ENCODE data around the gene ZNRF1. TPM values are rescaled to one million over a fixed set of nuclear protein-coding genes. Genes with fewer than 3 reads are reported as not detected.

Gene ZNRF1
- total and polyA plus RNA-seq, 2 of the 13 experiments (the other 11 are each of a cell fraction or from before 2014, with no cell fraction given) = 43.9 to 58.7 TPM

DNA sequence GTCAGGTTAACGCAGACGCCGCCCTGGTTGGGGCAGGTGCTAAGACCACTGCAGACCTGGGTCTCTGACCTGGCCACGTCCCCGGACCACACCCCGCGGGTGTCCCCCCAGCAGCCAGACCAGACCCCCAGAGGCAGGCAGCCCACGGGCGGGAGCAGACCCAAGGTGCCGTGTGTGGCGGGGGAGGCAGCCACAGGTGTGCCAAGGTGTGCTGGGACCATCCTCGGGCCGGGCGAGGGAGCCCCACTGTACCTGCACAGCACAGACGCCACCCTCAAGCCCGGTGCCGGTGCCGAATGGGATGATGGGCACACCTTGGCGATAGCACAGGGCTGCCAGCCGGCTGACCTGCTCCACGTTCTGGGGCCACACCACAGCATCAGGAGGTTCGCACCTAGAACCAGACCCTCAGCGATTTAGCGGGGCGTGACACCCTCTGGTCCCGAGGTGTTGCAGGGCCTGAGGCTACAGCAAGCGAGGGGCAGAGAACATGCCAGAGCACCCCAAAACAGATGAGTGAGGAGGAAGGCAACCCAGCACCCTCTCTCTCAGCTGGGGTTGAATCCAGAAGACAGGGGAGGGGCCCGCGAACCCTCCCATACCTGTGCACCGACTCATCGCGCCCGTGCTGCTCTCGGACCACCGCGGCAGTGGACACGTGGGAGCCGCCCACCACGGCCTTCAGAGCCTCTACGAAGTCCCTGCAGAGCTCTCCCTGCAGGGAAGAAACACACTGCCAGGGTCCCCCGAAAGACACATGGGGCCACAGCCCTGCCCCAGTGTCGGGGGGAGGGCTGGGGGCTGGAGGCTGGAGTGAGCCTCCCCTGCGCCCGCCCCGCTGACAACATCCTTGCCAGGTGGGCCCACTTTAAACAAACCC lies 116.4 kb downstream of the ZNRF1 start (continued):
- no peak for TF ChIP-seq KAT7 (CRISPR knock-in tag; IDR thresholded peaks at IDR 0.05; ENCODE audit: borderline replicate concordance)
- no peak for TF ChIP-seq ATF4 (CRISPR knock-in tag; IDR thresholded peaks at IDR 0.05)
- TF ChIP-seq ZNF143 (CRISPR knock-in tag; IDR thresholded peaks at IDR 0.05) = no peak
- peak; percentile 70 for TF ChIP-seq AGO2 (optimal IDR thresholded peaks at IDR 0.05; ENCODE audit: low read depth, low read length)
- TF ChIP-seq, protein P1, sequence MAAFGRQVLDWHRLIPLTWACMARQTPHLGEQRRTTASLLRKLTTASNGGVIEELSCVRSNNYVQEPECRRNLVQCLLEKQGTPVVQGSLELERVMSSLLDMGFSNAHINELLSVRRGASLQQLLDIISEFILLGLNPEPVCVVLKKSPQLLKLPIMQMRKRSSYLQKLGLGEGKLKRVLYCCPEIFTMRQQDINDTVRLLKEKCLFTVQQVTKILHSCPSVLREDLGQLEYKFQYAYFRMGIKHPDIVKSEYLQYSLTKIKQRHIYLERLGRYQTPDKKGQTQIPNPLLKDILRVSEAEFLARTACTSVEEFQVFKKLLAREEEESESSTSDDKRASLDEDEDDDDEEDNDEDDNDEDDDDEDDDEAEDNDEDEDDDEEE (CRISPR knock-in tag; IDR thresholded peaks at IDR 0.05) = no peak
- no peak for TF ChIP-seq TBP (CRISPR knock-in tag; IDR thresholded peaks at IDR 0.05)
- TF ChIP-seq ZBTB34 (CRISPR knock-in tag; IDR thresholded peaks at IDR 0.05) = no peak
- no peak for TF ChIP-seq TRIM22 (IDR thresholded peaks at IDR 0.05)
- peak; percentile 54; the same call in 1 of the 2 replicates for TF ChIP-seq AKAP8 (CRISPR knock-in tag; IDR thresholded peaks at IDR 0.05)
- TF ChIP-seq, protein P2, sequence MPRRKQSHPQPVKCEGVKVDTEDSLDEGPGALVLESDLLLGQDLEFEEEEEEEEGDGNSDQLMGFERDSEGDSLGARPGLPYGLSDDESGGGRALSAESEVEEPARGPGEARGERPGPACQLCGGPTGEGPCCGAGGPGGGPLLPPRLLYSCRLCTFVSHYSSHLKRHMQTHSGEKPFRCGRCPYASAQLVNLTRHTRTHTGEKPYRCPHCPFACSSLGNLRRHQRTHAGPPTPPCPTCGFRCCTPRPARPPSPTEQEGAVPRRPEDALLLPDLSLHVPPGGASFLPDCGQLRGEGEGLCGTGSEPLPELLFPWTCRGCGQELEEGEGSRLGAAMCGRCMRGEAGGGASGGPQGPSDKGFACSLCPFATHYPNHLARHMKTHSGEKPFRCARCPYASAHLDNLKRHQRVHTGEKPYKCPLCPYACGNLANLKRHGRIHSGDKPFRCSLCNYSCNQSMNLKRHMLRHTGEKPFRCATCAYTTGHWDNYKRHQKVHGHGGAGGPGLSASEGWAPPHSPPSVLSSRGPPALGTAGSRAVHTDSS (CRISPR knock-in tag; conservative IDR thresholded peaks at IDR 0.05) = no peak
- no peak for TF ChIP-seq POGZ (CRISPR knock-in tag; IDR thresholded peaks at IDR 0.05)
- TF ChIP-seq FIP1L1 (IDR thresholded peaks at IDR 0.05; ENCODE audit: borderline replicate concordance, insufficient read depth, low read depth, low read length) = no peak
- TF ChIP-seq POLR2A (IDR thresholded peaks at IDR 0.05; ENCODE audit: insufficient read depth in 1 of 2, low read depth in 2 of 2, low read length in 2 of 2) = no peak
- no peak for TF ChIP-seq PAF1 (CRISPR knock-in tag; IDR thresholded peaks at IDR 0.05)
- TF ChIP-seq GMEB1 (CRISPR knock-in tag; IDR thresholded peaks at IDR 0.05; ENCODE audit: borderline replicate concordance) = no peak
- peak; percentile 14; the same call in 1 of the 2 replicates for TF ChIP-seq HOXA3 (CRISPR knock-in tag; IDR thresholded peaks at IDR 0.05)
- TF ChIP-seq NFYC (CRISPR knock-in tag; IDR thresholded peaks at IDR 0.05) = no peak
- TF ChIP-seq FUBP1 (CRISPR knock-in tag; IDR thresholded peaks at IDR 0.05; ENCODE audit: borderline replicate concordance) = no peak
- TF ChIP-seq MLLT10 (CRISPR knock-in tag; IDR thresholded peaks at IDR 0.05) = no peak
- TF ChIP-seq CEBPG (CRISPR knock-in tag; IDR thresholded peaks at IDR 0.05) = no peak

All from HepG2 (cell line).